ENCODE results near the gene ZNF407. TPM values are rescaled to one million over a fixed set of nuclear protein-coding genes. Genes with fewer than 3 reads are reported as not detected.

Gene ZNF407
- total RNA-seq, 5 donors from 2014 or later (not counting 1 experiment from before 2014, with no cell fraction given) = 22.9 to 37.4 (median 24.4) TPM

- Histone ChIP-seq H3K27me3 (replicated peaks in 1 of 2; ENCODE audit: control insufficient read depth in 2 of 2, extremely low read depth in 1 of 2, insufficient read depth in 2 of 2, low read length in 1 of 2) (no peaks in the 10 kb centered on the region), H3K36me3 (ENCODE audit: control insufficient read depth in 2 of 2, extremely low read depth in 1 of 2, insufficient read depth in 1 of 2, low read length in 1 of 2) (no peaks in the 10 kb centered on the region), H3K4me1 (ENCODE audit: control insufficient read depth in 1 of 2, extremely low read depth in 1 of 2, insufficient read depth in 2 of 2, low read length in 2 of 2) (no peaks in the 10 kb centered on the region), H3K9me3 (no peaks in the 10 kb centered on the region), H3K4me3 (ENCODE audit: control insufficient read depth in 1 of 2, extremely low read depth in 1 of 2, low read length in 1 of 2) (no peak overlapping the region), H3K27ac (ENCODE audit: low read length) (no peak overlapping the region)
- DNase-seq (no peak), ATAC-seq (replicated peaks in 1 of 4) (no peak)
- Mint-ChIP-seq H3K4me3 (no peak overlapping the region), H3K36me3 (peaks cover 50% of the 10 kb centered on the region), H3K27ac (no peak overlapping the region), H3K9me3 (peaks cover 0 to 5% (median 5%) of the 10 kb centered on the region in 3 donors), H3K4me1 (peaks cover 30 to 66% (median 33%) of the 10 kb centered on the region in 3 donors), H3K27me3 (no peaks in the 10 kb centered on the region)
- WGBS (ENCODE audit: insufficient coverage) = no CpG with 5 or more reads among the region's 1 CpG
- POLR2A ChIA-PET = no interaction called here
- CTCF ChIA-PET = interaction anchor here in 1 of 2 donors (1.1 kb wide), 1 partner anchor 22 kb away, joined by 9 read pairs; no protein-coding TSS in a partner anchor
Measured at GRCh38 chr18:74724186-74724585, 126.5 kb downstream of the ZNF407 start.

GRCh38 chr18:74725690-74726089, 128.0 kb downstream of the ZNF407 start:
- no peak for ATAC-seq (replicated peaks in 1 of 4)
- no peaks in the 10 kb centered on the region for H3K36me3 ChIP-seq (ENCODE audit: control insufficient read depth in 2 of 2, extremely low read depth in 1 of 2, insufficient read depth in 1 of 2, low read length in 1 of 2)

GRCh38 chr18:74728586-74728985, 130.9 kb downstream of the ZNF407 start:
- DNase-seq = no peak
- no peaks in the 10 kb centered on the region for H3K27me3 Mint-ChIP-seq
- ATAC-seq (replicated peaks in 1 of 4) = no peak
- H3K4me1 Mint-ChIP-seq = peaks cover 5 to 33% (median 10%) of the 10 kb centered on the region in 3 donors
- no peak overlapping the region for H3K27ac ChIP-seq (ENCODE audit: low read length)
- H3K4me1 ChIP-seq (ENCODE audit: control insufficient read depth in 1 of 2, extremely low read depth in 1 of 2, insufficient read depth in 2 of 2, low read length in 2 of 2) = no peaks in the 10 kb centered on the region
- ChIA-PET CTCF (no interaction called here), POLR2A (no interaction called here)
- H3K4me3 Mint-ChIP-seq = no peak overlapping the region
- peak overlapping the region in 1 of 2 donors; percentile 53 for H3K27ac Mint-ChIP-seq
- no peaks in the 10 kb centered on the region for H3K9me3 ChIP-seq
- H3K9me3 Mint-ChIP-seq = no peaks in the 10 kb centered on the region
- H3K27me3 ChIP-seq (replicated peaks in 1 of 2; ENCODE audit: control insufficient read depth in 2 of 2, extremely low read depth in 1 of 2, insufficient read depth in 2 of 2, low read length in 1 of 2) = no peaks in the 10 kb centered on the region
- H3K36me3 Mint-ChIP-seq = peaks cover 40% of the 10 kb centered on the region
- no peak overlapping the region for H3K4me3 ChIP-seq (ENCODE audit: control insufficient read depth in 1 of 2, extremely low read depth in 1 of 2, low read length in 1 of 2)
- WGBS (ENCODE audit: insufficient coverage) = 91% methylated on average over 5 of the region's 5 CpGs
- no peaks in the 10 kb centered on the region for H3K36me3 ChIP-seq (ENCODE audit: control insufficient read depth in 2 of 2, extremely low read depth in 1 of 2, insufficient read depth in 1 of 2, low read length in 1 of 2)

More at GRCh38 chr18:74725690-74726089, 128.0 kb downstream of the ZNF407 start:
- POLR2A ChIA-PET = no interaction called here
- Histone ChIP-seq H3K9me3 (no peaks in the 10 kb centered on the region), H3K4me3 (ENCODE audit: control insufficient read depth in 1 of 2, extremely low read depth in 1 of 2, low read length in 1 of 2) (no peak overlapping the region), H3K4me1 (ENCODE audit: control insufficient read depth in 1 of 2, extremely low read depth in 1 of 2, insufficient read depth in 2 of 2, low read length in 2 of 2) (no peaks in the 10 kb centered on the region), H3K27me3 (replicated peaks in 1 of 2; ENCODE audit: control insufficient read depth in 2 of 2, extremely low read depth in 1 of 2, insufficient read depth in 2 of 2, low read length in 1 of 2) (no peaks in the 10 kb centered on the region), H3K27ac (ENCODE audit: low read length) (no peak overlapping the region)
- CTCF ChIA-PET = no interaction called here
- no CpG with 5 or more reads among the region's 3 CpGs for WGBS (ENCODE audit: insufficient coverage)
- Mint-ChIP-seq H3K36me3 (peaks cover 46% of the 10 kb centered on the region), H3K9me3 (no peaks in the 10 kb centered on the region), H3K27me3 (no peaks in the 10 kb centered on the region), H3K27ac (no peak overlapping the region), H3K4me3 (no peak overlapping the region), H3K4me1 (peaks cover 24 to 53% (median 28%) of the 10 kb centered on the region in 3 donors)
- DNase-seq = no peak

GRCh38 chr18:74731097-74731496, 133.4 kb downstream of the ZNF407 start:
- no peak for ATAC-seq (replicated peaks in 1 of 4)
- ChIA-PET CTCF (no interaction called here), POLR2A (no interaction called here)
- Mint-ChIP-seq H3K4me1 (peaks cover 5 to 32% (median 10%) of the 10 kb centered on the region in 3 donors), H3K36me3 (peaks cover 45% of the 10 kb centered on the region), H3K9me3 (no peaks in the 10 kb centered on the region), H3K27ac (no peak overlapping the region), H3K27me3 (no peaks in the 10 kb centered on the region), H3K4me3 (no peak overlapping the region)
- H3K4me3 ChIP-seq (ENCODE audit: control insufficient read depth in 1 of 2, extremely low read depth in 1 of 2, low read length in 1 of 2) = no peak overlapping the region
- no peak overlapping the region for H3K27ac ChIP-seq (ENCODE audit: low read length)
- no peaks in the 10 kb centered on the region for H3K9me3 ChIP-seq
- no peaks in the 10 kb centered on the region for H3K27me3 ChIP-seq (replicated peaks in 1 of 2; ENCODE audit: control insufficient read depth in 2 of 2, extremely low read depth in 1 of 2, insufficient read depth in 2 of 2, low read length in 1 of 2)
- no peaks in the 10 kb centered on the region for H3K36me3 ChIP-seq (ENCODE audit: control insufficient read depth in 2 of 2, extremely low read depth in 1 of 2, insufficient read depth in 1 of 2, low read length in 1 of 2)
- no peaks in the 10 kb centered on the region for H3K4me1 ChIP-seq (ENCODE audit: control insufficient read depth in 1 of 2, extremely low read depth in 1 of 2, insufficient read depth in 2 of 2, low read length in 2 of 2)
- DNase-seq = no peak
- no CpG with 5 or more reads among the region's 5 CpGs for WGBS (ENCODE audit: insufficient coverage)

GRCh38 chr18:74732380-74732779, 134.7 kb downstream of the ZNF407 start:
- H3K4me1 Mint-ChIP-seq = peaks cover 3 to 22% (median 5%) of the 10 kb centered on the region in 3 donors
- no CpG with 5 or more reads among the region's 1 CpG for WGBS (ENCODE audit: insufficient coverage)

GRCh38 chr18:74733598-74733997, 135.9 kb downstream of the ZNF407 start:
- no peaks in the 10 kb centered on the region for H3K4me1 ChIP-seq (ENCODE audit: control insufficient read depth in 1 of 2, extremely low read depth in 1 of 2, insufficient read depth in 2 of 2, low read length in 2 of 2)
- ATAC-seq (replicated peaks in 1 of 4) = no peak
- POLR2A ChIA-PET = no interaction called here
- H3K27me3 ChIP-seq (replicated peaks in 1 of 2; ENCODE audit: control insufficient read depth in 2 of 2, extremely low read depth in 1 of 2, insufficient read depth in 2 of 2, low read length in 1 of 2) = no peaks in the 10 kb centered on the region
- CTCF ChIA-PET = no interaction called here
- no peaks in the 10 kb centered on the region for H3K27me3 Mint-ChIP-seq
- H3K9me3 ChIP-seq = no peaks in the 10 kb centered on the region
- no peak overlapping the region for H3K27ac ChIP-seq (ENCODE audit: low read length)
- H3K4me3 ChIP-seq (ENCODE audit: control insufficient read depth in 1 of 2, extremely low read depth in 1 of 2, low read length in 1 of 2) = no peak overlapping the region
- H3K36me3 Mint-ChIP-seq = peaks cover 26% of the 10 kb centered on the region
- H3K4me1 Mint-ChIP-seq = peaks cover 0 to 10% (median 3%) of the 10 kb centered on the region in 3 donors
- WGBS (ENCODE audit: insufficient coverage) = 92% methylated on average over 1 of the region's 3 CpGs
- no peak overlapping the region for H3K4me3 Mint-ChIP-seq
- no peaks in the 10 kb centered on the region for H3K9me3 Mint-ChIP-seq
- no peak overlapping the region for H3K27ac Mint-ChIP-seq
- no peak for DNase-seq
- no peaks in the 10 kb centered on the region for H3K36me3 ChIP-seq (ENCODE audit: control insufficient read depth in 2 of 2, extremely low read depth in 1 of 2, insufficient read depth in 1 of 2, low read length in 1 of 2)

More at GRCh38 chr18:74732380-74732779, 134.7 kb downstream of the ZNF407 start:
- ATAC-seq (replicated peaks in 1 of 4) (no peak), DNase-seq (no peak)
- POLR2A ChIA-PET = no interaction called here
- H3K4me1 ChIP-seq (ENCODE audit: control insufficient read depth in 1 of 2, extremely low read depth in 1 of 2, insufficient read depth in 2 of 2, low read length in 2 of 2) = no peaks in the 10 kb centered on the region
- Mint-ChIP-seq H3K27ac (no peak overlapping the region), H3K4me3 (no peak overlapping the region), H3K36me3 (peaks cover 38% of the 10 kb centered on the region), H3K9me3 (no peaks in the 10 kb centered on the region), H3K27me3 (no peaks in the 10 kb centered on the region)
- no peak overlapping the region for H3K27ac ChIP-seq (ENCODE audit: low read length)
- CTCF ChIA-PET = no interaction called here
- no peaks in the 10 kb centered on the region for H3K36me3 ChIP-seq (ENCODE audit: control insufficient read depth in 2 of 2, extremely low read depth in 1 of 2, insufficient read depth in 1 of 2, low read length in 1 of 2)
- no peaks in the 10 kb centered on the region for H3K9me3 ChIP-seq
- no peaks in the 10 kb centered on the region for H3K27me3 ChIP-seq (replicated peaks in 1 of 2; ENCODE audit: control insufficient read depth in 2 of 2, extremely low read depth in 1 of 2, insufficient read depth in 2 of 2, low read length in 1 of 2)
- no peak overlapping the region for H3K4me3 ChIP-seq (ENCODE audit: control insufficient read depth in 1 of 2, extremely low read depth in 1 of 2, low read length in 1 of 2)

GRCh38 chr18:74734013-74734444, 136.4 kb downstream of the ZNF407 start:
- CTCF ChIA-PET = no interaction called here
- Mint-ChIP-seq H3K9me3 (no peaks in the 10 kb centered on the region), H3K27ac (no peak overlapping the region), H3K4me3 (no peak overlapping the region), H3K36me3 (peaks cover 23% of the 10 kb centered on the region), H3K4me1 (peaks cover 0 to 10% (median 3%) of the 10 kb centered on the region in 3 donors), H3K27me3 (no peaks in the 10 kb centered on the region)
- Histone ChIP-seq H3K9me3 (no peaks in the 10 kb centered on the region), H3K36me3 (ENCODE audit: control insufficient read depth in 2 of 2, extremely low read depth in 1 of 2, insufficient read depth in 1 of 2, low read length in 1 of 2) (no peaks in the 10 kb centered on the region), H3K27ac (ENCODE audit: low read length) (no peak overlapping the region), H3K27me3 (replicated peaks in 1 of 2; ENCODE audit: control insufficient read depth in 2 of 2, extremely low read depth in 1 of 2, insufficient read depth in 2 of 2, low read length in 1 of 2) (no peaks in the 10 kb centered on the region), H3K4me3 (ENCODE audit: control insufficient read depth in 1 of 2, extremely low read depth in 1 of 2, low read length in 1 of 2) (no peak overlapping the region), H3K4me1 (ENCODE audit: control insufficient read depth in 1 of 2, extremely low read depth in 1 of 2, insufficient read depth in 2 of 2, low read length in 2 of 2) (no peaks in the 10 kb centered on the region)
- ATAC-seq (replicated peaks in 1 of 4) (no peak), DNase-seq (no peak)
- WGBS (ENCODE audit: insufficient coverage) = 96% methylated on average over 8 of the region's 11 CpGs
- POLR2A ChIA-PET = no interaction called here
